MM.1S (cell line): ENCODE results near the gene TACR2.

ENCODE experiments used
- EZH2 ChIP-seq: fragments of 300-600 bp; sonication (generic); optimal IDR thresholded peaks from 2 replicates; pipeline ENCODE3; 2017; ENCODE audit warnings: low read depth, mild to moderate bottlenecking, antibody characterized with exemption, low read length, mixed read lengths
- TF ChIP-seq, protein P1 (sequence below): fragments of 300-600 bp; sonication (generic); IDR thresholded peaks from 2 replicates; pipeline ENCODE4 v1.5.1; 2016; ENCODE audit warnings: antibody characterized with exemption, low read length, mixed read lengths

DNA sequence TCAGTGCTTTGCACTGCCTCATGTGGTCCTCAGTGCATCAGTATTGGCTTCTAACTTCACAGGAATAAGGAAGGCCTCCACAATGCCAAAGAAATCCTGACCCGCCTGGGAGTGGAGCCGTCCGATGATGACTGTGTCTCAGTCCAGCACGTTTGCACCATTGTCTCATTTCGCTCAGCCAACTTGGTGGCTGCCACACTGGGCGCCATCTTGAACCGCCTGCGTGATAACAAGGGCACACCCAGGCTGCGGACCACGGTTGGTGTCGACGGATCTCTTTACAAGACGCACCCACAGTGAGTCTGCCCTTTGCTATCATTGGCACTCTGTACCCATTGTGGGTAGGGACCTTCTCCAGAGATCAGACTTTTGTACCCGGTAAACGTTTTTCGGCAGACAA is 36.9 kb downstream of the TACR2 start:
- TF ChIP-seq, protein P1, sequence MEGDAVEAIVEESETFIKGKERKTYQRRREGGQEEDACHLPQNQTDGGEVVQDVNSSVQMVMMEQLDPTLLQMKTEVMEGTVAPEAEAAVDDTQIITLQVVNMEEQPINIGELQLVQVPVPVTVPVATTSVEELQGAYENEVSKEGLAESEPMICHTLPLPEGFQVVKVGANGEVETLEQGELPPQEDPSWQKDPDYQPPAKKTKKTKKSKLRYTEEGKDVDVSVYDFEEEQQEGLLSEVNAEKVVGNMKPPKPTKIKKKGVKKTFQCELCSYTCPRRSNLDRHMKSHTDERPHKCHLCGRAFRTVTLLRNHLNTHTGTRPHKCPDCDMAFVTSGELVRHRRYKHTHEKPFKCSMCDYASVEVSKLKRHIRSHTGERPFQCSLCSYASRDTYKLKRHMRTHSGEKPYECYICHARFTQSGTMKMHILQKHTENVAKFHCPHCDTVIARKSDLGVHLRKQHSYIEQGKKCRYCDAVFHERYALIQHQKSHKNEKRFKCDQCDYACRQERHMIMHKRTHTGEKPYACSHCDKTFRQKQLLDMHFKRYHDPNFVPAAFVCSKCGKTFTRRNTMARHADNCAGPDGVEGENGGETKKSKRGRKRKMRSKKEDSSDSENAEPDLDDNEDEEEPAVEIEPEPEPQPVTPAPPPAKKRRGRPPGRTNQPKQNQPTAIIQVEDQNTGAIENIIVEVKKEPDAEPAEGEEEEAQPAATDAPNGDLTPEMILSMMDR = no peak
- no peak for TF ChIP-seq EZH2
